BLaER1 (cell line): ENCODE data around the gene EEF1A2.

ENCODE experiments used
- H3K27ac ChIP-seq: shearing (Covaris generic); formaldehyde crosslinking; 2 replicates; pipeline ENCODE4 v1.8.1; 2022
- H3K27me3 ChIP-seq: shearing (Covaris generic); formaldehyde crosslinking; 2 replicates; pipeline ENCODE4 v1.8.1; 2022
- H3K36me3 ChIP-seq: shearing (Covaris generic); formaldehyde crosslinking; 2 replicates; pipeline ENCODE4 v1.8.1; 2022
- H3K4me1 ChIP-seq: shearing (Covaris generic); formaldehyde crosslinking; 2 replicates; pipeline ENCODE4 v1.8.1; 2022
- H3K4me2 ChIP-seq: shearing (Covaris generic); formaldehyde crosslinking; 2 replicates; pipeline ENCODE4 v1.8.1; 2022
- H3K4me3 ChIP-seq: shearing (Covaris generic); formaldehyde crosslinking; 2 replicates; pipeline ENCODE4 v1.8.1; 2022
- H3K9ac ChIP-seq: shearing (Covaris generic); formaldehyde crosslinking; 2 replicates; pipeline ENCODE4 v1.8.1; 2022
- H3K9me3 ChIP-seq: shearing (Covaris generic); formaldehyde crosslinking; 2 replicates; pipeline ENCODE4 v1.8.1; 2022
- H4K20me1 ChIP-seq: shearing (Covaris generic); formaldehyde crosslinking; 2 replicates; pipeline ENCODE4 v1.8.1; 2022
- Cebpa-rat ChIP-seq: shearing (Covaris generic); IDR thresholded peaks from 2 replicates; pipeline ENCODE4 v1.8.1; 2022

Gene EEF1A2

DNA sequence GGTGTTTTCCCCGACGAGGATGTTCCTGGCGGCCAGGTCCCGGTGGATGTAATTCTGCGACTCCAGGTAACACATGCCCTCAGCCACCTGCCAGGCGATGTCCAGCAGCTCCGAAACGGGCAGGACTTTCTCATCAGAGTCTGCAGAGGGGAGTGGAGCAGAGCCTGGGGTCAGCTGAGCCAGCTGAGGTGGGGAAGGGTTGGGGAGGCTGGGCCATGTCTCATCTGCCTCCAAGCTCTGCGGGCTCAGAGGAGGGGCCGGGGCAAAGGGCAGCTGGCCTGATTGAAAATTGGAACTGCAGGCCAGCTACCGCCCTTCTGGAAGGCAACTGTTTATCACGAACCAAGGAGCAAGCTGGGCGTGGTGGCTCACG, 31.9 kb upstream of the EEF1A2 start:
- H3K9me3 ChIP-seq, result no peaks in the 10 kb centered on the region
- no peak overlapping the region for H3K4me2 ChIP-seq
- H3K9ac ChIP-seq, result no peak overlapping the region
- no peak overlapping the region for H3K27ac ChIP-seq
- peaks cover 54% of the 10 kb centered on the region for H3K4me1 ChIP-seq
- no peak for TF ChIP-seq Cebpa-rat
- no peaks in the 10 kb centered on the region for H3K36me3 ChIP-seq
- peaks cover 17% of the 10 kb centered on the region; the same call in 1 of the 2 replicates for H3K27me3 ChIP-seq
- peaks cover 18% of the 10 kb centered on the region; the same call in 1 of the 2 replicates for H4K20me1 ChIP-seq
- H3K4me3 ChIP-seq, result no peak overlapping the region

DNA sequence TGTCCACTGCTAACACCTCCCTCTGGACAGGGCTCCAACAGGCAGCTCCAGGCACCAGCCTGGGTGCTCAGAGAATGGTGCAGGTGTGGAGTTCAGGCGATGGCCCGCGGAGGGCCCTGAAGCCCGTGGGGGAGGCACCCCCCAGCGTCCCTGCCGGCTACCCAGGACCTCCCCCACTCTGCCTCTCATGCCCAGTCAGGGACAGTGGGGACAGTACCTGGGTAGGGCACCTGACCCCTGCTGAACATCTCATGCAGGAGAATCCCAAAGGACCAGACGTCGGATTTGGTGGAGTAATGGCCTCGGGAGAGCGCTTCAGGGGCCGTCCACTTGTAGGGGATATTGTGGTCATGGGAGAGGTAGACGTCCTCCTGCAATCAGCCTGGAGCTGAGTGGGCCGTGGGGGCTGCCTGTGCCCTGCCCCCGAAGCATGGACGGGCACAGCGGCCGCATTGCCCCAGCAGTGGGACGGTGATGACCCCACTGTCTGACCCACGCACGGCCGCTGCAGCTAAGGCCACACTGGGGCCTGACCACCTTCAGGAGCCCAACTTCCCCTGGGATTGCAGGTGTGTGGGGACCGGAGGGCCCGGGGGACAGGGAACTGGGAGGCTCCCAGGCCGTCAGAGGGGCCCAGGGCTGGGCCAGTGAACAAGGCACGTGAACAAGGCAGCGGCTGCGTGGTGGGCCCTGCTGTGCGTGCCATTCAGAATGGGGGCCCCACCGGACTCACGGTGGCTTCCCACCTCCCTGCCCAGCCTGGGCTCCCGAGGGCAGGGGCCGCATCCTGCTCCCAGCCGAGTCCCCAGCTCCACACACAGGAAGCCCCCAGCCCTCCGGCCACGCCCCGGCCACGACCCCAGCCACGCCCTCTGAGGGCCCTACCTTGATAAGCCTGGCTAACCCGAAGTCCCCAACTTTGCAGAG, 31.2 kb upstream of the EEF1A2 start:
- Histone ChIP-seq H3K4me2 (no peak overlapping the region), H4K20me1 (peaks cover 24% of the 10 kb centered on the region), H3K9me3 (no peaks in the 10 kb centered on the region), H3K4me1 (peaks cover 55% of the 10 kb centered on the region), H3K36me3 (no peaks in the 10 kb centered on the region), H3K4me3 (no peak overlapping the region), H3K27ac (no peak overlapping the region), H3K9ac (no peak overlapping the region), H3K27me3 (peaks cover 14% of the 10 kb centered on the region; the same call in 1 of the 2 replicates)
- TF ChIP-seq Cebpa-rat, result no peak

DNA sequence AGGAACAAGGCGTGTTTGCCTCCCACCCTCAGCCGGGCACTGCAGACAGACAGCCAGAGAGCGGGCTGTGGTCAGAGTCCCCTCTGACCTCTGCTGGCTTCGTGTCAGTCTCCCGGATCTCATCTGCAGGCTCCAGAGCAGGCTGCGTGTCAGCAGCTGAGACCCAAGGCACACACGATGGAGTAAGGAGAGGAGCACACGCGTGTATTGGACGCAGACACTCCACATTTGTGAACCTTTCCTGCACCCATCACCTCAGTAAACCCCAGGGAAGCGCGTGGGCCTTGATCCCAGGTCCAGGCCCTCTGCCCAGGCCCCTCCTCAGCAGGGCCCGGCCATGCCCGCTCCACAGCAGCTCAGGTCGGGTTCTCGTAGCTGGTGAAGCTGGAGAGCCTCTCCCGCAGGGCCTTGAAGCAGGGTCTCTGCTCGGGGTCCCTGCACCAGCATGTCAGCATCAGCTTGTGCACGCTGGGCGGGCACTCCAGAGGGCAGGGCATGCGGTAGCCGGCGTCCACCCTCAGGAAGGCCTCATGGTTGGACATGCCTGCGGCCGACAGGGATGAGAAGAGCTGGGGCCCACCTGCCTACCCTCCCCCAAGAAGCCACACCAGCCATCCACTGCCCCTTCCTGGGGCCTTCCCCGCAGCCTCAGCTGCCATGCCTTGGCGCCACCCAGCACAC, 30.4 kb upstream of the EEF1A2 start:
- Histone ChIP-seq H3K4me1 (peaks cover 55% of the 10 kb centered on the region), H3K4me3 (no peak overlapping the region), H3K27ac (no peak overlapping the region), H3K27me3 (peaks cover 6% of the 10 kb centered on the region; the same call in 1 of the 2 replicates), H3K9me3 (no peaks in the 10 kb centered on the region), H3K4me2 (no peak overlapping the region), H3K36me3 (no peaks in the 10 kb centered on the region), H3K9ac (no peak overlapping the region), H4K20me1 (peaks cover 32% of the 10 kb centered on the region)
- no peak for TF ChIP-seq Cebpa-rat

DNA sequence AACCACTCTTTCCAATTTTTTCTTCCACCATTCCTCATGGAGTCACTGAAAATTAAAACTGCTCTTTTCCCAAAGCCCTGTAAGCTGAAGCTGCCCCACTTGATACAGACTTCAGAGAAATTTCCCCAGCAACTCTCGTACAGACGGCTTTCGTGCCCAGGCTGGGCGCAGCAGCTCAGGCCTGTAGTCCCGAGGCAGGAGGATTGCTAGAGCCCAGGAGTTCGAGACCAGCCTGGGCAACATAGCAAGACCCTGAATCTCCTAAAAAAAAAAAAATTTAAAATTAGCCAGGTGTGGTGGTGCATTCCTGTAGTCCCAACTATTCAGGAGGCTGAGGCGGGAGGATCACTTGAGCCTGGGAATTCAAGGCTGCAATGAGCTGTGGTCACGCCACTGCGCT, 28.3 kb upstream of the EEF1A2 start:
- 0 out of 2 replicates have a peak, but pooled peaks cover 3% of the 10 kb centered on the region for H3K27me3 ChIP-seq
- H3K4me3 ChIP-seq, result no peak overlapping the region
- H3K9ac ChIP-seq, result no peak overlapping the region
- peaks cover 46% of the 10 kb centered on the region for H3K4me1 ChIP-seq
- peaks cover 18% of the 10 kb centered on the region for H3K36me3 ChIP-seq
- no peak overlapping the region for H3K27ac ChIP-seq
- no peak overlapping the region for H3K4me2 ChIP-seq
- TF ChIP-seq Cebpa-rat, result no peak
- H3K9me3 ChIP-seq, result peaks cover 11% of the 10 kb centered on the region
- peaks cover 49% of the 10 kb centered on the region for H4K20me1 ChIP-seq

DNA sequence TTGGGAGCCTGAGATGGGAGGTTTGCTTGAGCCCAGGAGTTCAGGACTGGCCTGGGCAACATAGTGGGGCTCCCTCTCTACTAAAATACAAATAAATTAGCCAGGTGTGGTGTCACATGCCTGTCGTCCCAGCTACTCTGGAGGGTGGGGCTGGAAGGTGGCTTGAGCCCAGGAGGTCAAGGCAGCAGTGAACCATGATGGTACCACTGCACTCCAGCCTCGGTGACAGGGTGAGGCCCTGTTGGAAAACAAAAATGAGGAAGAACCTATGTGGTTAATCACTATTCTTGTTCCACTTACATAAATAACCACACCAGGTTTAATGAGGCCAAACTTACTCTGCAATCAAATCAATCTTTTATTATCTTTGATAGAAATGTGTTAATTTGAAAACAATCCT, 27.1 kb upstream of the EEF1A2 start:
- TF ChIP-seq Cebpa-rat, result no peak

DNA sequence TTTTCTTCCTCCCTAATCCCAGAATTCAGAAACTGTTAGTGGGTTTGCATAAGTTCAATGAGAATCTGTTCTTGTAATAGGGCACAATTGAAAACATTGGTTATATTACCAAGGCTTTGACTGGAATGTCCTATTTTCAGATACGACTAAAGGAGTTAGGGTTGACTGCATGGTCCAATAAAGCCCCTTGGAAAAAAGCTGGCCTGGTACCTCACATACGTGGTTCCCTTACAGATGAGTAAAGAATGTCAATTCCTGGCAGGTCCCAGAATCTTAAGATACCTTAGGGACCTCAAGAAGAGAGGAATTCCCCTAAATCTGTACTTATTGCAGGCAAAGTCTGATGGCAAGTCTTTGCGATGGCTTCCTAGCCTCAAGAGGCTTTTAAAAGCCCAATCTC, 26.3 kb upstream of the EEF1A2 start:
- Histone ChIP-seq H3K27me3 (no peaks in the 10 kb centered on the region), H3K4me3 (no peak overlapping the region), H3K9me3 (peaks cover 11% of the 10 kb centered on the region), H3K4me2 (0 out of 2 replicates have a peak overlapping the region, but pooled peaks have one; percentile 1), H3K36me3 (peaks cover 21% of the 10 kb centered on the region), H3K4me1 (peaks cover 42% of the 10 kb centered on the region), H3K9ac (no peak overlapping the region), H4K20me1 (peaks cover 61% of the 10 kb centered on the region), H3K27ac (no peak overlapping the region)
- TF ChIP-seq Cebpa-rat, result no peak

More for the DNA sequence above, 27.1 kb upstream of the EEF1A2 start:
- no peak overlapping the region for H3K27ac ChIP-seq
- H3K4me3 ChIP-seq, result no peak overlapping the region
- H4K20me1 ChIP-seq, result peaks cover 61% of the 10 kb centered on the region
- H3K27me3 ChIP-seq, result no peaks in the 10 kb centered on the region
- H3K4me2 ChIP-seq, result peak overlapping the region; percentile 36
- H3K9ac ChIP-seq, result no peak overlapping the region
- H3K36me3 ChIP-seq, result peaks cover 21% of the 10 kb centered on the region
- H3K9me3 ChIP-seq, result peaks cover 11% of the 10 kb centered on the region
- H3K4me1 ChIP-seq, result peaks cover 48% of the 10 kb centered on the region

DNA sequence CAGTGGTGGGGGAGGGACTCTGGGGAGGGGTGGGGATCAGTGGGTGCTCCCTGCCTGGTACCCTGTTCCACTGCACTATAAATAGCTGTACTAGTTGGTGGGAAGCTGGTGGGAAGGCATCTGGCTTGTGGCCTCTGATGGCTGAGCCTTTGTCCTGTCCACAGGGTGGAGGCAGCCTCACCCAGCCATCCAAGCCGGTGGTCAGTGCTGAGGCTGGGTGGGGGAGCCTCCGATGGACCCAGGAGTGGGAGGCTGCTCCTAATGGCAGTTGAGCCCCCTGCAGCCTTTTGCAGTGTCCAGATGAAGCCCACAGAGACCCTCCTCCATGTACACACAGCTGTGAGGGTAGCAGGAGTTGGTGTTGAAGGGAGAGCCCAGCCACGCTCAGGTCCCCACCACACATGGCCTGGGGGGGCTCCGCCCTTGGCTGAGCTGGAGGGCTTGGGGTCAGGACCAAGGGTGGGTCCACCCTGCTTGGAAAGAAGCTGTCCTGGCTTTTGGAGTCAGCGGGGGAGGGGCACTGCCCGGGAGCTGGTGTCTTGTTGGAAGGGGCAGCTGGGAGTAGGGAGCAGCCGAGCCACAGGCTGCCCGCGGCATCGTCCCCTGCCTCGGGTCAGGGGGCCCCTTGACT, 24.2 kb upstream of the EEF1A2 start:
- no peak overlapping the region for H3K4me3 ChIP-seq
- peaks cover 11% of the 10 kb centered on the region for H3K9me3 ChIP-seq
- peaks cover 61% of the 10 kb centered on the region for H4K20me1 ChIP-seq
- peaks cover 58% of the 10 kb centered on the region for H3K4me1 ChIP-seq
- no peak overlapping the region for H3K4me2 ChIP-seq
- no peak overlapping the region for H3K9ac ChIP-seq
- peaks cover 21% of the 10 kb centered on the region for H3K36me3 ChIP-seq
- no peak for TF ChIP-seq Cebpa-rat
- H3K27me3 ChIP-seq, result no peaks in the 10 kb centered on the region
- no peak overlapping the region for H3K27ac ChIP-seq

DNA sequence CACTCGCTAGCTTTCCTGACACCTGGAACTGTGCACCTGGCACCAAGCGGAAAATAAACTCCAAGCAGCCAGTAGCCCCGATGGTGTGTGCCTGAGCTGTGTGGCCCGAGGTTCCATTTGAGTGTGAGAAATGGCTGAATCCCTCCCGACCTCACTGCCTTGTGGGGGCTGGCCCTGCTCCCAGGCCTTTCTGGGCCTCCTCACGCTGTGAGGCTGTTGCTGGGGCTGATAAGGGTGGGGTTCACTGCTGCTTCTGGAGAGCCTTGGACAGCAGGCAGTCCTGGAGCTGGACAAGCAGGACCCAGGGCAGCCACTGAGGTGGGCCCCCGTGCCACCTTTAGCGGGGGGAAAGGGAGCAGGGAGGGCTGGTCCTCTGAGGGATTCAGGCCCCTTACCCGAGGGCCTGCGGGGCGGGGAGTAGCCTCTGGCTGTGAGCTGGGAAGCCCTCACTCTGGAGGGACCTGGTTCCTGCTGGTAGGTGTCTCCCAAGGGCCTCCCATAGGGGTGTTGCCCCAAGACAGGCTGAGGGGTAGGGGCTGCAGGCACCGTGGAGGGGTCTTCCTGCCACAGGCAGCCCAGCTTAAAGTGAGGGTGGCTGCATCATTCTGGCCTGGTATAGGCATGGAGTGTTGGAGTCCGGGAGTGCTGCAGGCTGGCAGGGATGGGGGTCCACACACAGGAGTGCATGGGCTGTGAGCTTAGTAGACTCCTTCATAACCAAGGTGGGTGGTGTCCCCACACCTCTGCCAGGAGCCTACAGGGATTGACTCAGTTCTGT, 23.4 kb upstream of the EEF1A2 start:
- Histone ChIP-seq H3K27me3 (no peaks in the 10 kb centered on the region), H3K36me3 (peaks cover 21% of the 10 kb centered on the region), H3K9me3 (peaks cover 11% of the 10 kb centered on the region), H3K9ac (peak overlapping the region; percentile 45; the same call in 1 of the 2 replicates), H3K4me3 (peak overlapping the region; percentile 36; the same call in 1 of the 2 replicates), H3K4me2 (peak overlapping the region; percentile 99), H4K20me1 (peaks cover 57% of the 10 kb centered on the region), H3K27ac (peak overlapping the region; percentile 35; the same call in 1 of the 2 replicates), H3K4me1 (peaks cover 66% of the 10 kb centered on the region)
- no peak for TF ChIP-seq Cebpa-rat

DNA sequence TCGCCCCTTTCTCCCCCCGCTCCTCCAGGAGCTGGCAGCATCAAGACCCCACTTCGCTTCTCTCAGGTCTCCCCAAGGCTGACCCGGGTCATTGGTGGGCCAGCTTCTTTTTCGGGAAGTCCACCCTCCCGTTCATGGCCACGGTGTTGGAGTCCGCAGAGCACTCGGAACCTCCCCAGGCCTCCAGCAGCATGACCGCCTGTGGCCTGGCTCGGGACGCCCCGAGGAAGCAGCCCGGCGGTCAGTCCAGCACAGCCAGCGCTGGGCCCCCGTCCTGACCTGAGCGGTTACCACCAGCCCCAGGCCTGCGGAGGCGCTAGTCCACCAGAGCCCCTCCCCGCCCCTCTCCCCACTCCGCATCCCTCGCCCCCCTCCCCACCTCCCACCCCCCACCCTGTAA, 22.7 kb upstream of the EEF1A2 start:
- H3K4me3 ChIP-seq, result peak overlapping the region; percentile 78
- peaks cover 66% of the 10 kb centered on the region for H3K4me1 ChIP-seq
- peak overlapping the region; percentile 92 for H3K9ac ChIP-seq
- H3K27ac ChIP-seq, result peak overlapping the region; percentile 90
- peaks cover 21% of the 10 kb centered on the region for H3K36me3 ChIP-seq
- peaks cover 52% of the 10 kb centered on the region for H4K20me1 ChIP-seq
- H3K4me2 ChIP-seq, result peak overlapping the region; percentile 99
- no peaks in the 10 kb centered on the region for H3K27me3 ChIP-seq
- H3K9me3 ChIP-seq, result peaks cover 11% of the 10 kb centered on the region
- TF ChIP-seq Cebpa-rat, result no peak
